GM03348 (cell line): ENCODE results near the gene LMO1.

Experiments
- DNase-seq: peaks from one replicate; pipeline ENCODE4 v3.0.0; 2012; ENCODE audit warnings: low spot score

LMO1 gene

DNA sequence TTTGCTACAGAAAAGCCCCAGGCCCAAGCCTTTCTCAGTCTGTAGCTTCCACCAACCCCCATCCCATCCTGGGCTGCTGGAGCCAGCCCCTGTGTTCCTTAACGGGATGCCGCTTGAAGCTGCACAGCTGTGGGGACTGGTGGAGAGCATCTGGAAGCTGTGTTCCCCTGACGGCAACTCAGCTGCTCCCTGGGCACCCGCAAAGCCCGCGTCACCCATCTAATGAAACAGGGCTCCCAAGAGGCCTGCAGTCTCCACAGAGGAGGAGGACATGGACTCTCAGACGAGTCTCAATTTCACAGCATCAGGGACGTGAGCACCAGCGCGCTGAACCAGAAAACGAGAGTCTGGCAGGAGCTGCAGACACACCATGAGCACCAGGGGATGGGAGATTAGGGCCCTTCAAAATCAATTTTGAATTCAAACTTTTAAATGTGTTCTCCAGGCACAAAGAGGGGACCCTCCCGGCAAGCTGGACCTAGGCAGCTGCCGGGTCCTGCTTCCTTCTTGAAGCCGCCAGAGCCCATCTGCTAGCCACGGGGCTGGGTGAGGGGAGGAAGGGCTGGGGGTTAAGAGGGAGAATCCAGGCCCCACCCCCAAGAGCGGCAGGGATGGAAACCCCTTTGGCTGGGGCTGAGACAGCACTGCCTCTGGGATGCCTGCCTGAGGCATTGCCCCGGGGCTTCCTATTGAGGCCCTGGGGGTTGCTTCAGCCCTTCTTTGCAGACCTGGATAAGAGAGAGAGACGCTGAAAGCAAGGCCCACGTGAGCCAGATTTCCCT, 21.0 kb downstream of the LMO1 start:
- no peak for DNase-seq

DNA sequence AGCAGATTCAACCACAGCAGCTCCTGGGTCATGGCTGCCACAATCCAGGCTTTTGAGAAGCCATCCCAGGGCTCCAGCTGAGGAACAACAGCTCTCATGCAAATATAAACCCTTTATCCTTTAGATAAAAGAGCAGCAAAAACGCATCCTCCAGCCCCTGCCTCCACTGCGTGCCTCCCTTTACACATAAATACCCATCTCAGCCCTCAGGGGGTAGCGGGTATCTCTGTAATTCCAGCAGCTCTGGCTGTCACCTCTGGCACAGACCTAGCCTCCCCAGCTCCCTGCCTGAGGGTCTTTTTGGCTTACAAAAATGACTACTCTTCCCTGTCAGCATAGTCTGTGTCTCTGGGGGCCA, 21.6 kb downstream of the LMO1 start:
- DNase-seq: no peak

- no peak for DNase-seq
Observed at GRCh38 chr11:8241373-8242117, 22.1 kb downstream of the LMO1 start.

DNA sequence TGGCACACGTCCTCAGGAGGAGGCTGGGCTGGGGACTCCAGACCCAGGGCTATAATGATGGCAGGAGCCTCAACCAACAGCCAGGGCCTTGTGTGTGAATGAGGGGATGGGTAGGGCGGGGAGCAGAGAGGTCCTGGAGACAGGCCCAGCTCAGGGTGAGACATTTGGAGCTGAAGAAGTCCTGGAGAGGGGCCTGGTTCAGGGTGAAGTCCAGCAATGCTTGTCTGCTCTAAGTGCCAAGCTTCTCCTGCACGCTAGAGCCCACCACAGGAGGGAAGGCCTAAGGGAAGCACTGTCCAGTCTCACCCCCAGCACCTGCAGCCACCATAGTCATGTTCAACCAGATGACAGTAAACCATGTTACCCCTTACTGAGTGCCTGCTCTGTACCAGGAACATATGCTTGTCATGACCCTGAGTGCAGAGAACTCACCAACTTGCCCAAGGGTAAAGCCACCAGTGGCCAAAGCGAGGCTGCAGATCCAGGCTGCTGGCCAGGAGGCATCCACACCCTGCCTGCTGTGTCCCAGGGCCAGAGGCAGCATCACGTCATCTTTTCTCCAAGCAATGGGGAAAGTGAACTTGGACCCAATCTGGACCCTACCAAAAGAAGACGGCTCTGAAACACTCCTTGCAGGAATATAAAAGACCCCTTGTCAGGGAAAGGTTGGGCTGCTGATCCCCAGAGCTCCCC, 24.0 kb downstream of the LMO1 start:
- no peak for DNase-seq

DNA sequence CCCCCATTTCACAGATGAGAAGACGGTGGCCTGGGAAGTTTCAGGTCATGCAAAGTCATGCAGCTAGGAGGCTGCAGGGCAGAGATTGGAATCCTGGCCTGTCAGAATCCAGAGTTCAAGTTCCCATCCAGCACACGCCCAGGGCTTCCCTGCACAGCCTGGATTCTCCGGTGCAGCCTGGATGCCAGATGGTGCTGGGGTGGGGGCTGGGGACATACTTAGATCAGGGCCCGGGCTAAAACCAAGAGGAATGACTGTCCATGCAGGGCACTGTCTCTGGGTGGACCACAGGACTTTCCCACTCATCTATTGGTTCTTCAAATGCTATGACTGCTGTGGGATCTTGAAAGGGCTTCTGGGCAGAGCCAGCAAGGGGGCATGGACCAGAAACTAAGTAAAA, 24.6 kb downstream of the LMO1 start:
- no peak for DNase-seq

- DNase-seq: no peak
Observed at GRCh38 chr11:8237453-8237852, 26.2 kb downstream of the LMO1 start.

GRCh38 chr11:8235925-8236324, 27.8 kb downstream of the LMO1 start:
- DNase-seq: no peak

DNA sequence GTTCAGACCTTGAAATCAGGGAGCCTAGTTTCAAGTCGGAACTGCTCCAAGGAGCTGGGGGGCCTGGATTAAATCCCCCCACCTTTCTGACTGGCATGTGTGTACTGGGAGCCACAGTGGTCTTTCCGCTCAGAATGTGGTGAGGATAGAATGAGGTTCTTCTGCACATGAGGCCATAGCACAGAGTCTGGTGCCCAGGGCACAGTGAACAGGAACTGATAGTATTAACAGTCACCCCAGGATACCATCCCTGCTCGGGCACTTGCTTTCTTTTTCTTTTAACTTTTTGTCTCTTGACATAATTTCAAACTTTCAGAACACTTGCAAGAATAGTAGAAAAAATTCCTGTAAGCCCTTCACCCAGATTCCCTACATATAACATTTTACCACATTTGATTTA, 28.8 kb downstream of the LMO1 start:
- no peak for DNase-seq

GRCh38 chr11:8234425-8234821, 29.3 kb downstream of the LMO1 start:
- no peak for DNase-seq

GRCh38 chr11:8233691-8234424, 29.8 kb downstream of the LMO1 start:
- peak; percentile 69 for DNase-seq

GRCh38 chr11:8232849-8233606, 30.6 kb downstream of the LMO1 start:
- DNase-seq: no peak

GRCh38 chr11:8232414-8232813, 31.3 kb downstream of the LMO1 start:
- no peak for DNase-seq

DNA sequence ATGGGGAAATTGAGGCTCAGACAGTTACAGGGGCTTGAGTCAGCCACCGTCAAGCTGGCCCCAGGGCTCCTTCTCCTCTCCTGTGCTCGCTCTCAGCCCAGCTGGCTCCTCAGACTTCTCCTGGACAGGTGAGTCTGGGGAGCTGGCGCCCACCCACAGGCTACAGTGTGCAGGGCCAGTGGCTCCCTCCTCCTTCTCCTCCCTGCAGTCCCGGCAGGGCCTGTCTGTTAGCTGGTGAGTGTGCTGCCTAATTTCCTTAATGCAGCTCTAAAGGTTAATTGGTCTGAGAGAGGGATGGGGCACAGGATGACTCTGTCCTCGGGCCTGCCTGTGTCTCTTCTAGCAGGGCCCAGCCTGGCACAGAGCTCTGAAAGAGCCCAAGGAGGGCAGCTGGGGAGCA, 31.7 kb downstream of the LMO1 start:
- no peak for DNase-seq

DNA sequence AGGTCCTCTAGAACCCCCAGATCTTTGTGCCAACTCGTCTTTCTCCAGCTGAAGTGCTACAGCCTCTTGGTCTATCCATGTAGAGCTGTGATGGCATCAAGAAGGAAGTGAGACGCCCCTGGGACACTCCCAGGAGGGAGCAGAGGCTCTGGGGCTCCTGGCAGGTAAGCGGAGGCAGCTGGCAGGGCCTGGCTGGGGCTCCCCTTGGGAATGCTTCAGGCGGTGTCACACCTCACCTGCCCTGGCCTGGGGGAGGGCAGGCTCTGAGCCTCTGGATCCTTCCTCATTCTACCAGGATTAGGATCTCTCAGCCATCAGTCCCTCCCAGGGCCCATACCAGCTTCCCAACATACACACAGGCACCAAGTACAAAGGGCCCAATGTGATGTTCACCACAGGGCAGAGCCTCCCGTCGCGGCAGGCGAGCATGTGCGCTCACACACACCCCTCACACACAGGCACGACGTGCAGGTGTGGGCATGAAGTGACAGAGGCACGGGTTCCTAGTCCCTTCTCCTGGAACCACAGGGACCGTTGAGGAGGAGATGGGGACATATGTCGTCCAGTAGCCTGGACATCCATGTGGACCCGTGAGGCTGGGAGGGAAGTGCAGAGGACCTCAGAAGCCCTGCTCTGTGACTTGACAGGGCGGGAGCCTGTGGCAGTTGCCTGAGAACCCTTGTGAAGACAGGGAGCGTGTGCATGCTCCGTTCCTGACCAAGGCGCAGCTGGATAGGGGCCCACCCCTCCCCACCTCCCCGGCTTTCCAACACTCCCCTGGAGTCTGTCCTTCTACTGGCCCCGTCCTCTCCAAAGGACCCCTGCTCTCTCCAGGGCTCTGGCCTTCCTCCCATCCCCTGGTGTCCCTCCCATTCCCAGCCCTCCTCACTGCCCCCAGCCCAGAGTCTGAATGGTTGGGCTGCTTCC, 32.5 kb downstream of the LMO1 start:
- no peak for DNase-seq

DNA sequence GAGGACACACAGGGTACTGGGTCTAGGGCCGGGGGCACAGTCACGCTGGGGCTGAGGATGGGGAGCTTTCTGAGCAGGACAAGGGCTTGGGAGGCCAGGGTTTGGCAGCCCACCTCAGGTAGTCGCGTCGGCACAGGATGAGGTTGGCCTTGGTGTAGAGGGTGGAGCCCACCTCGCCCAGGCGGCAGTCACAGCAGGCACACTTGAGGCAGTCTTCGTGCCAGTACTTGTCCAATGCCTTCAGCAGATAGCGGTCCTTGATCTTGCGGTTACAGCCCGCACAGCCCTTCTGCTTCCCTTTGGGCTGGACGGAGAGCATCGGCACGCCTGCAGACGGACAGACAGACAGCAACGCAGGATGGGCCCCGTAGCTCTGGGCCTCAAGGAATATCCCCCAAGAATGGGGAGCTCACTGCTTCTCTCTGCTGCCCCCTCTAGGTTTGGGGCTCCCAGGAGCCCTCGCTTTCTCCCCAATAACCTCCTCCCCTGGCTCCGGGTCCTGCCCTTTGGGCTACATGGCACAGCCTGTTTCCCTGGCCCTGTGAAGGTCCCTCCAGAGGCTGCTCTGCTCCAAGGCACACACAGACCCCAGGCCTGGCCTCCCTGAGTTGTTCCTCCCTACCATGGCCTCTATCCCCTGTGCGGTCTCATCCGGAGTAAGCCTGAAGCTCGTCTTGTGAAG, 33.4 kb downstream of the LMO1 start:
- DNase-seq: no peak

- no peak for DNase-seq
Observed at GRCh38 chr11:8229299-8230177, 34.1 kb downstream of the LMO1 start.

DNA sequence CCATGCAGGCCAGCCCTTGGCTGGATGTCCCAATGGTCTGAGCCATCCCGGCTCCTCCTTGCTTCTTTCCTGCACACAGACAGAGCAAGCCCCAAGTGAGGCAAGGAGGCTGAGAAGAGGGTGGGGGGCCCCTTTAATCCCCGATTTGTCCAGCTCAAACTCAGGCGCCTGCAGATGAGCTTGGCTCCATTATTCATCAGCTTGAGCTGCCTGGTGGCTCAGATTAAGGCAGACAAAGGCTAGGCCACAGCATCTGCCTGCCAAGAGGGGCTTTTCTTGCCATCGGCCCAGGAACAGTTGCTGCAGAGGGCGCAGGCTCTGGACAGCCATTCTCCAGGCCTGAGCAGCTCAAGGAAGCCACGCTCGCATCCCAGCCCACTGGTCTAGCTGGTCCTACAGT, 35.4 kb downstream of the LMO1 start:
- no peak for DNase-seq

DNA sequence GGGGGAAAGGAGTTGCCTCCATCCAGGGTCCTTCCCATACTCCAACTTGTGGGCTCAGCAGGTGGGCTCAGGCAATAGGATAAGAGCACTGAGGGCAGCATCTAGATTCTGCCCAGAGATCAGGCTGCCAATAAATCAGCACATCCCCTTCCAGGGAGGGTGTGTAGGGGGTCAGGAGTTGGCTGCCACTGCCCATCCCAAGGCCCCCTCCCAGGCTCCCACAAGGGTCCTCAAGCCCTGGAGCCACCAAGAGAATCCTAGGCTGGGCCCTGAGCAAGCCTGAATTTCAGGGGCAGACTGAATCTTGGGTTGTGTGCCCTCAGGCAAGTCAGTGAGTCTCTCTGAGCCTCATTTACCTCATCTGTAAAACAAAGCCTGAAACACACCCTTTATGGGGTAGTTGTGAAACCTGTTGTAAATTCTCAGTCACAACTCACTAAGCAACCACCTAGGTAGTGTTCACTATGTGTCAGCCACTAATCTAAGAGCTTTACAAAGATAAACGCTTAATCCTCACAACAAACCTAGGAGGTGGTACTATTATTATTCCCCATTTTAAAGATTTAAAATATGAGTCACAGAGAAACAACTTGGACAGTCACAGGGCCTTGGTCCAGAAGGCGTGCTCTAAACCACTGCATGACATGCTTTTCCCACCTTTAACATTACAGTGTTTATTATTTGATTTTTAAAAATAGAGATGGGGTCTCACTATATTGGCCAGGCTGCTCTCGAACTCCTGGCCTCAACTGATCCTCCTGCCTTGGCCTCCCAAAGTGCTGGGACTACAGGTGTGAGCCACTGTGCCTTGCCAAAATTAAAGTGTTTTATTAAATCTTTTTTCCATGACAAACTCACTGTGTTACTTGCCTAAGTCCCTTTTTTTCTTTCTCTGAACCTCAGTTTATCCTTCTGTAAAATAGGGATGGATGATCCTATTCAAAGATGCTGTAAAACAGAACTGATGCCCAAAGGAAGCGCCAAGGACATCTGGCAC, 36.2 kb downstream of the LMO1 start:
- no peak for DNase-seq
